Activated CD4-positive, alpha-beta T cell treated with anti-CD3 and anti-CD28 coated beads, Interleukin-2, amount 10 ng/mL, durations not matched to agents 24 days and 14 days (primary cell): ENCODE results near the gene THSD4. TPM values are rescaled to one million over a fixed set of nuclear protein-coding genes. Genes with fewer than 3 reads are reported as not detected.

Source experiments
- DNase-seq: peaks from one replicate; pipeline ENCODE4 v3.0.0; 2022
- H3K27ac Mint-ChIP-seq: one replicate; pipeline ENCODE4 v1.8.0; 2022; ENCODE audit warnings: mild to moderate bottlenecking, mixed read lengths
- H3K27me3 Mint-ChIP-seq: one replicate; pipeline ENCODE4 v1.8.0; 2022; ENCODE audit warnings: mixed read lengths
- H3K36me3 Mint-ChIP-seq: one replicate; pipeline ENCODE4 v1.8.0; 2022; ENCODE audit warnings: low read depth, mild to moderate bottlenecking, mixed read lengths
- H3K4me1 Mint-ChIP-seq: one replicate; pipeline ENCODE4 v1.8.0; 2021; ENCODE audit warnings: mixed read lengths
- H3K4me3 Mint-ChIP-seq: one replicate; pipeline ENCODE4 v1.8.0; 2022; ENCODE audit warnings: mild to moderate bottlenecking, moderate library complexity, mixed read lengths
- H3K9me3 Mint-ChIP-seq: one replicate; pipeline ENCODE4 v1.8.0; 2021; ENCODE audit warnings: mixed read lengths
- intact Hi-C: fragments of 100-400 bp; cut with micrococcal nuclease; formaldehyde crosslinking; loops from one replicate; pipeline ENCODE4 v1.15.1; 2023
- total RNA-seq: library from RNA; stranded (reverse); gene quantifications from 2 replicates; pipeline ENCODE4 v1.2.3, GENCODE V29; 2022

THSD4 gene
- total RNA-seq, 1 donor from 2014 or later = not detected

DNA sequence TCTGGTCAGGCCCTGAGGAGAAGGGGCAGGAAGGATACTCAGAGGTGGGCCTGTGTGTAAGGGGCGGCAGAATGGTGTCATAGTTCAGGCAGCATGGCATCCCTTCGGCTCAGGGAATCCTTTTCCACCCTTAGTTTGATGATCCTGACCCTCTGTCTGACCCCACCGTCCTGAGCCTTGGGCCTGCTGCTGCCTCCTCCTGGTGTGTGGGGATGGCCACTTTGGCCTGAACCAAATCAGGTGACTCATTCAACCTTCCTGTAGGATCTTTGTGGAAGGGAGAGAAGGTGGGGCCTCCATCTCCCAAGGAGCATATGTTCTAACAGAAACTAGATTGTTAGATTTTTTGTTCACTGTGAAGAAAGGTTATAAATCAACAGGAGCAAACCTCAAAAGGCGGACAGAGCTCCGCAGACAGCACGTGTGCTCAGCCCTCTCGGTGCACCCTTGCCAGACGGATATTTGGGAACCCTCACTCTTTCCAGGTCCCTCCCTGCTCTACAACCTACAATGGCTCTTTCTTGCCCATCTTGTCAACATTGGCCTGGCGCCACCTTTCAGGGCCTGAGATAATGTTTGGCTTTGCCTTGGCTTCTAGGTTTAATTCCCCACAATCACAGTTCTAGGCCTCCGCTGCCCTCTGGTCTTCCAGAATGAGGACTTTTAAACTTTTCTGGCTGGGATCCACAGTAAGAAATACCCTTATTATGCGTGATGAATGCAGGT lies 21.7 kb downstream of the THSD4 start:
- peaks cover 4% of the 10 kb centered on the region for H3K27me3 Mint-ChIP-seq
- intact Hi-C loops = no loop called here
- no peak overlapping the region for H3K4me3 Mint-ChIP-seq
- no peak for DNase-seq
- H3K9me3 Mint-ChIP-seq = no peaks in the 10 kb centered on the region
- H3K36me3 Mint-ChIP-seq = no peaks in the 10 kb centered on the region
- no peaks in the 10 kb centered on the region for H3K4me1 Mint-ChIP-seq
- H3K27ac Mint-ChIP-seq = no peak overlapping the region

- Mint-ChIP-seq H3K9me3 (no peaks in the 10 kb centered on the region), H3K36me3 (no peaks in the 10 kb centered on the region), H3K27ac (no peak overlapping the region), H3K4me1 (no peaks in the 10 kb centered on the region), H3K4me3 (no peak overlapping the region), H3K27me3 (no peaks in the 10 kb centered on the region)
- no peak for DNase-seq
- intact Hi-C loops = no loop called here
Measured at GRCh38 chr15:71138473-71138872, 23.2 kb downstream of the THSD4 start.

- intact Hi-C loops = no loop called here
- Mint-ChIP-seq H3K36me3 (no peaks in the 10 kb centered on the region), H3K4me3 (no peak overlapping the region), H3K27me3 (peaks cover 6% of the 10 kb centered on the region), H3K4me1 (no peaks in the 10 kb centered on the region), H3K27ac (no peak overlapping the region), H3K9me3 (no peaks in the 10 kb centered on the region)
- DNase-seq = no peak
Measured at GRCh38 chr15:71139241-71139640, 24.0 kb downstream of the THSD4 start.

DNA sequence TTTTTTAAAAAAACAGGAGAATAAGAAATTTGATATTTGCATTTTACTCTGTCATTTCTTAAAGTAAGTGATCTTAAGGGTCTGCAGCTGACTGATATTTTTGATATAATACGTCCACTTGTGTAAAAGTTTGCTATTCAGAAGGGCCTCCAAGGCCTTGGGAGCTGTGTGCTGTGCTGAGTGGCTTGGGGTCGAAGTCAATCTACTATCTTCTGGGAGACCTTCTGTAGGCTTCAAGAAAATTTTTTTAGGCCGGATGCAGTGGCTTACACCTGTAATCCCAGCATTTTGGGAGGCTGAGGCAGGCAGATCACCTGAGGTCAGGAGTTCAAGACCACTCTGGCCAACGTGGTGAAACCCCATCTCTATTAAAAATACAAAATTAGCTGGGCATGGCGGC lies 26.3 kb downstream of the THSD4 start:
- H3K27ac Mint-ChIP-seq = no peak overlapping the region
- no peak overlapping the region for H3K4me3 Mint-ChIP-seq
- H3K36me3 Mint-ChIP-seq = no peaks in the 10 kb centered on the region
- no peaks in the 10 kb centered on the region for H3K4me1 Mint-ChIP-seq
- peaks cover 8% of the 10 kb centered on the region for H3K27me3 Mint-ChIP-seq
- DNase-seq = no peak
- intact Hi-C loops = no loop called here
- no peaks in the 10 kb centered on the region for H3K9me3 Mint-ChIP-seq

DNA sequence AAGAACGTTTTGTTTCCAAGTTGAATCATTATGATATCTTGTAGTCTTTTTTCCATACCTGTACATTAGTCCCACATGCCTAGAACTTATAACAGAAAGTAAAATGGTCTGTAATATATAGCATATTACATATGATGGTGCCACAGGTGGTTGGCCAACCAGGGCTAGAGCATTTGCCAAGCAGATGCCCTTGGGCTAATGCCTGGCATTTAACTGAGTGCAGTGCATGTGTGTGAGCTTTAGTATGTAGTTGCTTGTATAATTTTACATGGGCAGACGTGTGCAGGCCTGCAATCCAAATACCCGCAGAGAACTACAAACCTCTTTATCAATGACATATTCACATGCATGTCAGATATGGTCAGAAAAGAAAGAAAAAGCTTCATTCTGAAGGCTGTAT lies 27.5 kb downstream of the THSD4 start:
- Mint-ChIP-seq H3K27ac (no peak overlapping the region), H3K36me3 (no peaks in the 10 kb centered on the region), H3K27me3 (peaks cover 8% of the 10 kb centered on the region), H3K4me3 (no peak overlapping the region), H3K4me1 (no peaks in the 10 kb centered on the region), H3K9me3 (no peaks in the 10 kb centered on the region)
- DNase-seq = no peak
- intact Hi-C loops = no loop called here

- H3K27ac Mint-ChIP-seq = no peak overlapping the region
- H3K4me1 Mint-ChIP-seq = no peaks in the 10 kb centered on the region
- intact Hi-C loops = no loop called here
- H3K4me3 Mint-ChIP-seq = no peak overlapping the region
- DNase-seq = no peak
- H3K36me3 Mint-ChIP-seq = no peaks in the 10 kb centered on the region
- H3K27me3 Mint-ChIP-seq = peaks cover 8% of the 10 kb centered on the region
- no peaks in the 10 kb centered on the region for H3K9me3 Mint-ChIP-seq
Measured at GRCh38 chr15:71143373-71144310, 28.4 kb downstream of the THSD4 start.

GRCh38 chr15:71145648-71146047 lies 30.4 kb downstream of the THSD4 start:
- Mint-ChIP-seq H3K27ac (no peak overlapping the region), H3K27me3 (peaks cover 8% of the 10 kb centered on the region), H3K9me3 (no peaks in the 10 kb centered on the region), H3K4me1 (no peaks in the 10 kb centered on the region), H3K4me3 (no peak overlapping the region), H3K36me3 (no peaks in the 10 kb centered on the region)
- DNase-seq = no peak
- intact Hi-C loops = no loop called here

DNA sequence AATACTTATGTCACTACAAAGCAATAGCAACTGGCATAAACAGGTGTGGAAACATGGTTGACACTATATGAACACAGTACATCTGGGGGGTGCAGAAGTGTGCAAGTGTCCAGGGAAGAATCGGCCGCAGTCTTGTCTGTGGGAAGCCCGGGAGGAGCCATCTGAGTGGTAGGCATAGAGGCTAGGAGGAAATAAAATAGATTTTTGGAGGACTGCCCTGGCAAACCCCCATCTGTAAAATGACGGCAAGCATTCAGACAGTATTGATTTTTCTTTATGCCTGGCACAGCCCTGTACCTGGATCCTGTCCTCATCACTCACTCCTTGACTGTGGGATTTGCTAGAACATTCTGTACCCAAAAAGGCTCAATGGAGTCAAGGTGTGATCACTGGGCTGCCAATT lies 31.3 kb downstream of the THSD4 start:
- Mint-ChIP-seq H3K4me3 (no peak overlapping the region), H3K4me1 (no peaks in the 10 kb centered on the region), H3K36me3 (no peaks in the 10 kb centered on the region), H3K27ac (no peak overlapping the region), H3K27me3 (peaks cover 8% of the 10 kb centered on the region), H3K9me3 (no peaks in the 10 kb centered on the region)
- intact Hi-C loops = no loop called here
- peak; percentile 13 for DNase-seq

DNA sequence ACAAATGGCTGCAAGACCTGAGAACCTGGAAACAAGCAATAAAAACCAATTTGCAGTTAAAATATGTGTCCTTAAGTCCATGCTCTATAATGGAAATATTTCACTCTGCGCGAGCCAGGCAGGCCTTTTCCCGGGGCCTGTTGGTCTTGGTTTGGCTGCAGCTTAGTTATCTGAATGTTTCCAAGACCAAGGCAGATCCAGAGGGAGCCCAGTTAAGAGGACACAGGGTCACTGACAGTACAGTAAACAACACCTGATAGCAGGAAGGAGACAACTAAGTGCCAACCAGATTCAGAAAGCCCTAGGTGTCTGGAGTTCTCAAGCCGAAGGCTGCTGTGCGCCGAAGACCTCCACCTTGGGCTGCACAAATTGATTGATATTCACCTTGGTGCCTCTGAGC lies 32.8 kb downstream of the THSD4 start:
- H3K27ac Mint-ChIP-seq = no peak overlapping the region
- intact Hi-C loops = no loop called here
- H3K9me3 Mint-ChIP-seq = no peaks in the 10 kb centered on the region

DNA sequence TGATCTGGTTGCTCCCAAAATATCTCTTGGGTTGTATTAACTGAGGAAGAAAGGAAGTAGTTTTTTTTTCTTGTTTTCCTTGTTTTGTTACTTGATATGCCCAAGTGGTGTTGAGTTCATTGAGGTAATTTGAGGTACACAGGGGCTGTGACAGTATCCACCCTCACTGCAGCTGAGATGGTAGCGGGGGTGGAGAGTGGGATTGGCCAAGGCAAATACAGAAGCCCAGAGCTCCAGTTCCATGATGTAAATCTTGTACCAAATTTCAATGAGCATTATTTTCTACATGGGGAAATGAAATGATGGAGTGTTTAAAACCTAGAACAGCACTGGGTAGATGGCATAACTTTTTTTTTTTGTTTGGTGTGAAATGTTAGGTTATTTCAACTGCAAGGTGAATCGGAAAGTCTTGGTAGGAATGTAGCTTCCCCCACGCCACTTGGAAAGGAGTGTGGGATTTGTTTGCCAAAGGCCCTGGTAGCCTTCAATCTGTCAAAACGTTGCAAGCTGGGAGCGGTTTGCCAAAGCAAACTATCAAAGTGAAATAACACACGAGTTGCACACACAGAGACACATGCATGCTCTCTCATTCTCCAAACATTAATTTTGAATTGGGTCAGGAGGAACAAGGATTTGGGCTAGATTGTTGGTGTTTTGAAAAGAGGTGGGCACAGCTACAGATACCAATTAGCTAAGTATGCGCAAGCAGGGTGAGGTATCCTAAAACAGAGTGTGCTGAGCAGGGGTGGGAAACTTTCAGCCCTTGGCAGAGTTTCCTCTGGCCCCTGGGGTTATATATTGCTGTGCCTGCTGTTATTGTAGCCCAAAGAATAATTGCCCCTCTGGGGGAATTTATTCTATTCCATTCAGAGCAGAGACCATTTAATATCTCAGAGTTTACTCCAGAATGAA lies 34.6 kb downstream of the THSD4 start:
- DNase-seq = no peak
- no peaks in the 10 kb centered on the region for H3K4me1 Mint-ChIP-seq
- H3K4me3 Mint-ChIP-seq = no peak overlapping the region
- intact Hi-C loops = no loop called here
- H3K36me3 Mint-ChIP-seq = no peaks in the 10 kb centered on the region
- H3K27ac Mint-ChIP-seq = no peak overlapping the region
- no peaks in the 10 kb centered on the region for H3K27me3 Mint-ChIP-seq
- no peaks in the 10 kb centered on the region for H3K9me3 Mint-ChIP-seq

More for the DNA sequence above, 32.8 kb downstream of the THSD4 start:
- no peak overlapping the region for H3K4me3 Mint-ChIP-seq
- DNase-seq = no peak
- no peaks in the 10 kb centered on the region for H3K36me3 Mint-ChIP-seq
- H3K27me3 Mint-ChIP-seq = peaks cover 8% of the 10 kb centered on the region
- H3K4me1 Mint-ChIP-seq = no peaks in the 10 kb centered on the region

GRCh38 chr15:71151081-71151480 lies 35.8 kb downstream of the THSD4 start:
- no peak overlapping the region for H3K4me3 Mint-ChIP-seq
- H3K36me3 Mint-ChIP-seq = no peaks in the 10 kb centered on the region
- no peaks in the 10 kb centered on the region for H3K27me3 Mint-ChIP-seq
- H3K27ac Mint-ChIP-seq = no peak overlapping the region
- no peaks in the 10 kb centered on the region for H3K4me1 Mint-ChIP-seq
- no peak for DNase-seq
- no peaks in the 10 kb centered on the region for H3K9me3 Mint-ChIP-seq
- intact Hi-C loops = no loop called here

GRCh38 chr15:71152542-71152941 lies 37.3 kb downstream of the THSD4 start:
- Mint-ChIP-seq H3K27me3 (no peaks in the 10 kb centered on the region), H3K36me3 (no peaks in the 10 kb centered on the region), H3K9me3 (no peaks in the 10 kb centered on the region), H3K4me1 (no peaks in the 10 kb centered on the region), H3K4me3 (no peak overlapping the region), H3K27ac (no peak overlapping the region)
- no peak for DNase-seq
- intact Hi-C loops = no loop called here

- no peaks in the 10 kb centered on the region for H3K36me3 Mint-ChIP-seq
- no peak overlapping the region for H3K27ac Mint-ChIP-seq
- no peak overlapping the region for H3K4me3 Mint-ChIP-seq
- H3K4me1 Mint-ChIP-seq = no peaks in the 10 kb centered on the region
- no peaks in the 10 kb centered on the region for H3K9me3 Mint-ChIP-seq
- no peak for DNase-seq
- intact Hi-C loops = no loop called here
- no peaks in the 10 kb centered on the region for H3K27me3 Mint-ChIP-seq
Measured at GRCh38 chr15:71153823-71154524, 38.7 kb downstream of the THSD4 start.
